H9 (cell line): ENCODE measurements around the gene DOHH. TPM values are rescaled to one million over a fixed set of nuclear protein-coding genes. Genes with fewer than 3 reads are reported as not detected.

Experiments used
- DNase-seq: peaks from one replicate; pipeline ENCODE4 v3.0.0-alpha.2; 2017
- H2AFZ ChIP-seq: one replicate; pipeline ENCODE4 v1.6.1; 2013; ENCODE audit warnings: mild to moderate bottlenecking, low read length, control low read depth, moderate library complexity
- H2AK5ac ChIP-seq: 2 replicates; pipeline ENCODE4 v1.6.1; 2013; ENCODE audit warnings: low read length, control low read depth, mixed read lengths; ENCODE audit not compliant: insufficient read length
- H2BK120ac ChIP-seq: one replicate; pipeline ENCODE4 v1.6.1; 2013; ENCODE audit warnings: low read depth, mild to moderate bottlenecking, low read length, control low read depth, inconsistent platforms; ENCODE audit not compliant: poor library complexity, severe bottlenecking
- H2BK12ac ChIP-seq: 2 replicates; pipeline ENCODE4 v1.6.1; 2013; ENCODE audit warnings: low read length, control low read depth, mixed read lengths, low read depth; ENCODE audit not compliant: insufficient read length
- H2BK15ac ChIP-seq: 2 replicates; pipeline ENCODE4 v1.6.1; 2013; ENCODE audit warnings: low read depth, low read length, control low read depth
- H2BK20ac ChIP-seq: one replicate; pipeline ENCODE4 v1.6.1; 2013; ENCODE audit warnings: low read depth, mild to moderate bottlenecking, low read length, control low read depth, inconsistent platforms; ENCODE audit not compliant: poor library complexity, severe bottlenecking
- H2BK5ac ChIP-seq: 2 replicates; pipeline ENCODE4 v1.6.1; 2013; ENCODE audit warnings: low read length, control low read depth, mixed read lengths; ENCODE audit not compliant: insufficient read length
- H3K14ac ChIP-seq: 2 replicates; pipeline ENCODE4 v1.6.1; 2013; ENCODE audit warnings: low read length, control low read depth; ENCODE audit not compliant: insufficient read depth
- H3K18ac ChIP-seq: 2 replicates; pipeline ENCODE4 v1.6.1; 2013; ENCODE audit warnings: low read depth, mild to moderate bottlenecking, mixed read lengths, low read length, control low read depth; ENCODE audit not compliant: insufficient read length
- H3K23ac ChIP-seq: 2 replicates; pipeline ENCODE4 v1.6.1; 2013; ENCODE audit warnings: low read length, control low read depth, mixed read lengths, low read depth; ENCODE audit not compliant: insufficient read length
- H3K23me2 ChIP-seq: 2 replicates; pipeline ENCODE4 v1.6.1; 2013; ENCODE audit warnings: low read depth, mild to moderate bottlenecking, mixed read lengths, low read length, control low read depth; ENCODE audit not compliant: insufficient read length, poor library complexity, severe bottlenecking
- H3K27ac ChIP-seq: 2 replicates; pipeline ENCODE4 v1.5.1; 2013; ENCODE audit warnings: low read length, control low read depth, mixed read lengths, low read depth; ENCODE audit not compliant: insufficient read length
- H3K27me3 ChIP-seq: 2 replicates; pipeline ENCODE4 v1.6.1; 2013; ENCODE audit warnings: low read length, control low read depth, inconsistent platforms; ENCODE audit not compliant: insufficient read depth
- H3K4ac ChIP-seq: 2 replicates; pipeline ENCODE4 v1.6.1; 2013; ENCODE audit warnings: low read depth, mild to moderate bottlenecking, control low read depth, inconsistent platforms, low read length, moderate library complexity
- H3K4me1 ChIP-seq: 2 replicates; pipeline ENCODE4 v1.6.1; 2013; ENCODE audit warnings: low read length, control low read depth, inconsistent platforms; ENCODE audit not compliant: insufficient read depth
- H3K4me2 ChIP-seq: 2 replicates; pipeline ENCODE4 v1.6.1; 2013; ENCODE audit warnings: low read length, control low read depth, mixed read lengths; ENCODE audit not compliant: insufficient read length, insufficient read depth
- H3K56ac ChIP-seq: 2 replicates; pipeline ENCODE4 v1.6.1; 2013; ENCODE audit warnings: low read depth, mild to moderate bottlenecking, mixed read lengths, low read length, control low read depth; ENCODE audit not compliant: insufficient read length
- H3K79me1 ChIP-seq: 2 replicates; pipeline ENCODE4 v1.6.1; 2013; ENCODE audit warnings: low read depth, mild to moderate bottlenecking, moderate library complexity, low read length, control low read depth, inconsistent platforms; ENCODE audit not compliant: insufficient read depth, poor library complexity, severe bottlenecking
- H3K79me2 ChIP-seq: 2 replicates; pipeline ENCODE4 v1.6.1; 2013; ENCODE audit warnings: low read length, control low read depth, inconsistent platforms; ENCODE audit not compliant: insufficient read depth
- H3K9ac ChIP-seq: 2 replicates; pipeline ENCODE4 v1.6.1; 2013; ENCODE audit warnings: low read length, control low read depth, mixed read lengths; ENCODE audit not compliant: insufficient read length; ENCODE audit errors: extremely low read depth
- H3K9me3 ChIP-seq: one replicate; pipeline ENCODE4 v1.6.1; 2013; ENCODE audit warnings: low read depth, low read length, inconsistent platforms; ENCODE audit not compliant: control insufficient read depth
- H3T11ph ChIP-seq: one replicate; pipeline ENCODE4 v1.6.1; 2013; ENCODE audit warnings: mild to moderate bottlenecking, low read length, control low read depth, inconsistent platforms
- H4K20me1 ChIP-seq: one replicate; pipeline ENCODE4 v1.6.1; 2013; ENCODE audit not compliant: control insufficient read depth, insufficient read length, insufficient read depth
- H4K5ac ChIP-seq: 2 replicates; pipeline ENCODE4 v1.6.1; 2013; ENCODE audit warnings: low read depth, mild to moderate bottlenecking, mixed read lengths, low read length, control low read depth; ENCODE audit not compliant: insufficient read length
- H4K8ac ChIP-seq: replicated peaks from 2 replicates; pipeline ENCODE4 v1.6.1; 2013; ENCODE audit warnings: low read length, control low read depth, mixed read lengths, low read depth; ENCODE audit not compliant: insufficient read length
- H4K91ac ChIP-seq: 2 replicates; pipeline ENCODE4 v1.6.1; 2013; ENCODE audit warnings: low read depth, mild to moderate bottlenecking, moderate library complexity, mixed read lengths, low read length, control low read depth; ENCODE audit not compliant: insufficient read length
- H3K27ac Mint-ChIP-seq, 3 experiments: 2 replicates in 2 of 3; 3 replicates in 1 of 3; pipeline ENCODE4 v1.8.0; 2020 to 2021; ENCODE audit warnings: mixed read lengths in 3 of 3, mild to moderate bottlenecking in 1 of 3, moderate library complexity in 1 of 3
- H3K27me3 Mint-ChIP-seq: 2 replicates; pipeline ENCODE4 v1.8.0; 2021; ENCODE audit warnings: low read depth, mild to moderate bottlenecking, moderate library complexity, mixed read lengths
- H3K36me3 Mint-ChIP-seq, 3 experiments: 2 replicates in 2 of 3; 3 replicates in 1 of 3; pipeline ENCODE4 v1.8.0; 2020 to 2021; ENCODE audit warnings: low read depth in 3 of 3, mixed read lengths in 3 of 3; ENCODE audit not compliant: insufficient read depth in 1 of 3
- H3K4me1 Mint-ChIP-seq, 2 experiments: 2 replicates each; pipeline ENCODE4 v1.8.0; 2020; ENCODE audit warnings: mixed read lengths in 2 of 2
- H3K4me3 Mint-ChIP-seq, 2 experiments: 2 replicates in 1 of 2; 3 replicates in 1 of 2; pipeline ENCODE4 v1.8.0; 2020 to 2021; ENCODE audit warnings: mild to moderate bottlenecking in 2 of 2, mixed read lengths in 2 of 2, moderate library complexity in 1 of 2
- H3K9me3 Mint-ChIP-seq, 2 experiments: 2 replicates in 1 of 2; 3 replicates in 1 of 2; pipeline ENCODE4 v1.8.0; 2020; ENCODE audit warnings: mild to moderate bottlenecking in 2 of 2, mixed read lengths in 2 of 2, moderate library complexity in 1 of 2
- WGBS: extraction: QIAGEN DNeasy Blood & Tissue Kit; methylation state at CpG from one replicate; pipeline ENCODE4 v1.1.7; 2013; ENCODE audit warnings: missing lambda C conversion rate, low lambda C conversion rate, mixed read lengths; ENCODE audit not compliant: insufficient read length; ENCODE audit errors: extremely low coverage; 5-methylcytosine and 5-hydroxymethylcytosine counted together
- total RNA-seq: library from RNA; stranded (reverse); gene quantifications from 2 replicates; pipeline ENCODE4 v1.2.1, GENCODE V29; 2021
- TF ChIP-seq, protein P1 (sequence below): fragments of 200-600 bp; sonication (generic); conservative IDR thresholded peaks from 3 replicates; pipeline ENCODE4 v1.8.0; 2021; ENCODE audit warnings: antibody characterized with exemption, mild to moderate bottlenecking

Gene DOHH
- total RNA-seq, 1 experiment from 2014 or later: 16.5 TPM

DNA sequence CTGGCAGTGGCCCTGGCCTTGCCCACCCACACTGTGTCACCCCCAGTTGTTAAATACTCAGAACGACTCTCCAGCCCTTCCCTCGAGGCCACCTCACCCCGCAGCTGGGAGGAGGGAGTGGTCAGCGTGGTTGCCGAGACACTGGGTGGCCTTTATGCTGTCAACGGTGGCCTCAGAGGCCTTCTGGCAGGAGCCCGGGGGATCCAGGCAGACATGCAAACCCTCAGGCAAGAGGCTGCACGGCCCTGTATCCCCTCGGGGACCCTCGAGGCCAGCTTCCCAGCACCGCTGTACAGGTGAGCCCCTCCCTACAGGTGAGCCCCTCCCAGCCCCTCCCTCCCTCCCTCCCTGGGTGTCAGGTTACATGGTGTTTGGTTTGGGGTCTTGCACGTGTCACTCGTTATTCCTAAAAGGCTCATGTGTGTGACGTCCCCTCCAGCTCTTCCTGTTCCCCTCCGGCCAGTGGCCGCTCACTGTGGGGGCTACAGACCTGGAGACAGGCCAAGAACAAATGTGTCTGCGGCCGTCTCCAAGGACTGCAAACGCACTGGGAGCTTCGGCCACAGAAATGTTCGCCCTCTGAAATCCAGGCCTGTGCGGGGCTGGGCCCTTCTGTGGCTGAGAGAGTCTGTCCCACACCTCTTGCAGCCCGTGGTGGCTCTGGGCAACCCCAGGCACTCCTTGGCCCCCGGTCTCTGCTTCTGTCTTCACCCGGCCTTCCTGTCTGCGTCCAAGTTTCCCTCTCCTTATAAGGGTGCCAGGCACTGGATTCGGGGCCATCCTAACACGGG, 38.7 kb upstream of the DOHH start, which contains the start of gene TEKTIP1:
TEKTIP1 (plus strand) TSS at position 210 of the 791 bp plus-strand sequence; CDS start at position 214, 4 bp downstream.
- Histone ChIP-seq H3K79me1 (no peaks in the 10 kb centered on the region), H2AFZ (no peak within 1 kb of the TSS), H3K27me3 (no peaks in the 10 kb centered on the region), H3K18ac (no peak within 1 kb of the TSS), H2BK12ac (no peak within 1 kb of the TSS), H4K8ac (no peak within 1 kb of the TSS), H3K4ac (no peak within 1 kb of the TSS), H3K56ac (no peak within 1 kb of the TSS), H2AK5ac (no peak within 1 kb of the TSS), H3T11ph (no peak within 1 kb of the TSS), H3K9me3 (no peaks in the 10 kb centered on the region), H2BK5ac (no peak within 1 kb of the TSS), H4K20me1 (no peaks in the 10 kb centered on the region), H3K4me2 (no peak within 1 kb of the TSS), H3K79me2 (no peaks in the 10 kb centered on the region), H2BK15ac (no peak within 1 kb of the TSS), H3K23me2 (no peaks in the 10 kb centered on the region), H3K23ac (no peak within 1 kb of the TSS), H4K91ac (no peak within 1 kb of the TSS), H3K4me1 (no peaks in the 10 kb centered on the region), H3K14ac (no peak within 1 kb of the TSS), H3K27ac (no peak within 1 kb of the TSS), H4K5ac (no peak within 1 kb of the TSS), H3K9ac (no peak within 1 kb of the TSS), H2BK20ac (no peak within 1 kb of the TSS), H2BK120ac (no peak within 1 kb of the TSS)
- Mint-ChIP-seq H3K36me3 (peaks cover 9 to 37% (median 36%) of the 10 kb centered on the region in 3 experiments; a peak in 6 of 7 replicates), H3K9me3 (no peaks in the 10 kb centered on the region), H3K27ac (peak within 1 kb of the TSS; percentile 50 to 86 (median 73); a peak in 5 of 7 replicates), H3K27me3 (no peaks in the 10 kb centered on the region; the same call in 1 of the 2 replicates), H3K4me3 (peak within 1 kb of the TSS in 1 of 2 experiments; percentile 38; a peak in 1 of 5 replicates), H3K4me1 (peaks cover 6 to 14% of the 10 kb centered on the region in 2 experiments; a peak in 3 of 4 replicates)
- DNase-seq: peak; percentile 66
- TF ChIP-seq, protein P1, sequence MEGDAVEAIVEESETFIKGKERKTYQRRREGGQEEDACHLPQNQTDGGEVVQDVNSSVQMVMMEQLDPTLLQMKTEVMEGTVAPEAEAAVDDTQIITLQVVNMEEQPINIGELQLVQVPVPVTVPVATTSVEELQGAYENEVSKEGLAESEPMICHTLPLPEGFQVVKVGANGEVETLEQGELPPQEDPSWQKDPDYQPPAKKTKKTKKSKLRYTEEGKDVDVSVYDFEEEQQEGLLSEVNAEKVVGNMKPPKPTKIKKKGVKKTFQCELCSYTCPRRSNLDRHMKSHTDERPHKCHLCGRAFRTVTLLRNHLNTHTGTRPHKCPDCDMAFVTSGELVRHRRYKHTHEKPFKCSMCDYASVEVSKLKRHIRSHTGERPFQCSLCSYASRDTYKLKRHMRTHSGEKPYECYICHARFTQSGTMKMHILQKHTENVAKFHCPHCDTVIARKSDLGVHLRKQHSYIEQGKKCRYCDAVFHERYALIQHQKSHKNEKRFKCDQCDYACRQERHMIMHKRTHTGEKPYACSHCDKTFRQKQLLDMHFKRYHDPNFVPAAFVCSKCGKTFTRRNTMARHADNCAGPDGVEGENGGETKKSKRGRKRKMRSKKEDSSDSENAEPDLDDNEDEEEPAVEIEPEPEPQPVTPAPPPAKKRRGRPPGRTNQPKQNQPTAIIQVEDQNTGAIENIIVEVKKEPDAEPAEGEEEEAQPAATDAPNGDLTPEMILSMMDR: no peak
- WGBS: no CpG with 5 or more reads among the region's 28 CpGs
